Measurements from ENCODE around the gene GMNN.

DNA sequence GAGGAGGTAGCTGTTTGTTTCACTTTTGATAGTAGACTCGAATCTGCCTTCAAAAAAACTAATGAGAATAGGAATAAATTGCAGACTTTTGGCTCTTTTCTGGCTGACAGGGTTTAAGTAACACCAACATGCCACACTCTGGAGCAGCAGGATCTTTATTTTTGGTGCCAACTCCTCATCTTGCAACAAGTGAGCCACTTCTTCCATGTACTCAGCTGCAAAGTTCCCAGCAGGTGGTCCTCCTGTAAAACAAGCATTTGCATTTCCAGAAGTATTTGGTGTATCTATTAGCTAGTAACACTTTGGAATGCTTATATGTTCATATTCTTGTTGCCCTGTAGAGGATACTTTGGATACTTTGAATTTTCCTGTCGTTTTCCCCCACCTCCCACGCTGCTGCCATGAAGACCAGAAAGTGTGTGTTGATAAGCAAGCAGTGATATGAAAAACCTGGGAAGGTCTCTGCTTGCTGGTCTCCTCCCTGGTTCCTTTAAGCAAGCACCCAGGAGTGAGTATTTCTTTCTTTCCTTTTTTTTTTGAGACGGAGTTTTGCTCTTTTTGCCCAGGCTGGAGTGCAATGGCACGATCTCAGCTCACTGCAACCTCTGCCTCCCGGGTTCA, 23.0 kb downstream of the GMNN start:
- TF ChIP-seq, protein P1, sequence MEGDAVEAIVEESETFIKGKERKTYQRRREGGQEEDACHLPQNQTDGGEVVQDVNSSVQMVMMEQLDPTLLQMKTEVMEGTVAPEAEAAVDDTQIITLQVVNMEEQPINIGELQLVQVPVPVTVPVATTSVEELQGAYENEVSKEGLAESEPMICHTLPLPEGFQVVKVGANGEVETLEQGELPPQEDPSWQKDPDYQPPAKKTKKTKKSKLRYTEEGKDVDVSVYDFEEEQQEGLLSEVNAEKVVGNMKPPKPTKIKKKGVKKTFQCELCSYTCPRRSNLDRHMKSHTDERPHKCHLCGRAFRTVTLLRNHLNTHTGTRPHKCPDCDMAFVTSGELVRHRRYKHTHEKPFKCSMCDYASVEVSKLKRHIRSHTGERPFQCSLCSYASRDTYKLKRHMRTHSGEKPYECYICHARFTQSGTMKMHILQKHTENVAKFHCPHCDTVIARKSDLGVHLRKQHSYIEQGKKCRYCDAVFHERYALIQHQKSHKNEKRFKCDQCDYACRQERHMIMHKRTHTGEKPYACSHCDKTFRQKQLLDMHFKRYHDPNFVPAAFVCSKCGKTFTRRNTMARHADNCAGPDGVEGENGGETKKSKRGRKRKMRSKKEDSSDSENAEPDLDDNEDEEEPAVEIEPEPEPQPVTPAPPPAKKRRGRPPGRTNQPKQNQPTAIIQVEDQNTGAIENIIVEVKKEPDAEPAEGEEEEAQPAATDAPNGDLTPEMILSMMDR (IDR thresholded peaks at IDR 0.05): no peak
- no peak for TF ChIP-seq POLR2A (IDR thresholded peaks at IDR 0.05)
